HG03103 (cell line): Measurements from ENCODE around the gene HMGN5.

Experiments used
- ATAC-seq: cut with Tn5 transposase; IDR thresholded peaks from one replicate; pipeline ENCODE4 v1.9.1; 2021; ENCODE audit warnings: low read depth; ENCODE audit not compliant: unreplicated experiment

Gene HMGN5

GRCh38 chrX:81201671-81202455 lies at the start of gene HMGN5, which contains the start of gene SH3BGRL:
Gene HMGN5, minus strand, starts transcription at chrX:81201913. Its CDS starts 80,364 bp downstream, at chrX:81121549.
Gene SH3BGRL, plus strand, starts transcription at chrX:81202102. Its CDS starts 99 bp downstream, at chrX:81202201.
- ATAC-seq, result peak; percentile 93

DNA sequence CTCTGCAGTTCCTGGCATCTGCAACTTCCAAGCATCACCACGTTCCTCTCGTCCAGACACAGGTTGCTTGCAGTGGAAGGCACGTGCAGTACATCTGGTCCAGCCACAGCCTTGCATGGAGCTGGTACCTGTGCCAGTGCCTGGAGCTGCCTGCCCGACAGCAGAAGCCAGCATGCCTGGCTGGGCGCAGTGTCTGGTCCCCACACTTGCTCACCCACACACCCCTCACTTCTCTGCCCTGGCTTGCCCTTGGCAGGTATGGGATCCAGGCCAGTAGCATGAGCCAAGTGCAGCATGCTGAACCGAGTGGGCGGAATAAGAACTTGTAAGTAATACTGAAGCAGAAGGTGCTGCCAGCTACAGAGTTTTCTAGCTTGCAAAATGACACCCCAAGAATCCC lies 40.0 kb upstream of the HMGN5 start:
- no peak for ATAC-seq

DNA sequence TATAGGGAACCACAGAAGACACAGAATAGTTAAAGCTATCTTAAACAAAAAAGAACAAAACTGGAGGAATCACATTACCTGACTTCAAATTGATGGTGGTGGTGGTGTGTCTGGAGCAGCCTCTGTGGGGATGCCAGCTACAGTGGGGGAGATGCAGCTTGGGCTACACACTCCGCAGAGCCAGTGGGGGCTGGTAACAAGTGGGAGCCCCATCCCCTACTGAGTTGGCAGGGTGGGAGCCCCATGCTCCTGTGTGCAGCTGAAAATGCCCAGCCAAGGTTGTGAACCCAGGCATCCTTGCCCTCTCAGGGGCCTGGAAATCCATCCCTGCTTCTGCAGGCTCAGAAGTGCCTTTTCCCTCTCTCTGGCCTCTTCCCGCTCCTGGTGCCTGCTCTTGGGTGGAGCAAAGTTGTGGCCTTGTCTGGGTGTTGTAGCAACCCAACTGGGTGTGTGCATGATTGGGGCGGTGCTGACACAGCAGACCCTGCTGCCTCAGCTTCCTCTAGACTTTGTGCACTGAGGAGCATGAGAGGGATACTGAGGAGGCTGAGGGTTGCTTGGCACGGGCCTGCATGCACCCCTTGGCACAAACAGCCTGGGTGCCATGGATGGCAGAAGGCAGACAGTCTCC lies 39.1 kb upstream of the HMGN5 start:
- ATAC-seq, result no peak

GRCh38 chrX:81238166-81238565 lies 36.5 kb upstream of the HMGN5 start:
- ATAC-seq, result no peak

DNA sequence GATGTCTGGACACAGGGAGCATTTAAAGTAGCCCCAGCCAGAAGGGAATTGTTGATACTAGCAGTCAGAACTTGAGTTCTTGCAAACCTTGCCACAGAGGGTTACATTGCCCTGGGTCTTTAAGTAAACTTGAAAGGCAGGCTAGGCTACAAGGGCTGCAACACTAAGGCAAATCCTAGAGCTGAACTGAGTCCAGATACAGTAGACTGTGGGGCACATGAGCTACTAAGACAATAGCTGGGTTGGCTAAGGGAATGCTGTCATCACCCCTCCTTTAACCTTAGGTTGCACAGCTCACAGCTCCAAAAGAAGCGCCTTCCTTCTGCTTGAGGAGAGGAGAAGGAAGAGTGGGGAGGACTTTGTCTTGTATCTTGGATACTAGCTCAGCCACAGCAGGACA lies 35.8 kb upstream of the HMGN5 start:
- ATAC-seq, result no peak

DNA sequence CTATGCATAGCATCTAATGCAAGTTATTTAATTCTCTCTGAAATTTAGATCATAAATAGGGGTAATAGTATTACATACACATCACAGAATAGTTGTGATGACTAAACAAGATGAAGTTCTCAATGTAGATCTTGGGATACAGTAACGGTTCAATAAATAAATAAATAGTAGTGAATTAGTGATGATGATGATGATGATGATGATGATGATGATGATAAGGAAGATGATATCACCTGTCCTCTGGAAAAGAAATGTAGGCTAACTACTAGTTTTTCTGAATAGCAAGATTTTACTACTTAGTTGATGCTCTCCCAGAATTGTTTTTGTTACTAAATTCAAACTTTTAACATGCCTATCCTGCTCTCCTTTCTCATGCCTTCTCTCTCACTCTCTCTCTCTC lies 30.5 kb upstream of the HMGN5 start:
- ATAC-seq, result no peak

GRCh38 chrX:81231476-81231875 lies 29.8 kb upstream of the HMGN5 start:
- no peak for ATAC-seq

DNA sequence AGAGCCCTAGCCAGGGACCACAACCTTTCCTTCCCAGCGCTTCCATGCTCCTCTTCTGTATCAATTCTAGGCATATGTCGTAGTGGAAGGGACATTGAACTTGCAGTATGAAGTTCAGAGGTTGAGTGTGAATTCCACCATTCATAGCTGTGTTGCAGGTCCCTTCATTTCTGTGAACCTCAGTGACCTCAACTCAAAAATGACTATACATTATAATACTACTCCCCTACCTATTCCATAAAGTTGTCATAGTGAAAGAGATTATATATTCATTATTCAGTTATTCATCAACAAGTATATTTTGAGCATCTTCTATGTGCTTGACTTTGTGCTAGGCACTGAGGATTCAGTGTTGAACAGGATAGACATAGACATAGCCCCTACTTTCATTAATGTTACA lies 28.2 kb upstream of the HMGN5 start:
- no peak for ATAC-seq

DNA sequence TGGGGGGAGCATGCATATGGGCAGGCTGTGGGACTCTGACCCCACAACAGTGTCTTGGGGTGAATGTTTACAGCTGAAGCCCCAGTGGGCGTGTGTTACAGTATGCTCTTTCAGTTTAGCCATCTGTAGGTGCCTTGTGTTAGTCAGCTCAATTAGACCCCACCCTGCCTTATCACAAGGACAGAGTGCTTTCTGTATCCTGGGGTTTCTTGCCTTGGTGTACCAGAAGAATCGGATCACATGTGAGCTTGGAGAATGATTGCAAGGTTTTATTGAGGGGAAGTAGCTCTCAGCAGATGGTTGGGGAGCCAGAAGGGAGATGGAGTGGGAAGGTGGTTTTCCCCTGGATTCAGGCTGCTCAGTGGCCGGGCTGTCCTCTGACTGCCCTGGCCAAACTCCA lies 27.5 kb upstream of the HMGN5 start:
- ATAC-seq, result no peak

GRCh38 chrX:81215685-81216084 lies 14.0 kb upstream of the HMGN5 start:
- ATAC-seq, result no peak

DNA sequence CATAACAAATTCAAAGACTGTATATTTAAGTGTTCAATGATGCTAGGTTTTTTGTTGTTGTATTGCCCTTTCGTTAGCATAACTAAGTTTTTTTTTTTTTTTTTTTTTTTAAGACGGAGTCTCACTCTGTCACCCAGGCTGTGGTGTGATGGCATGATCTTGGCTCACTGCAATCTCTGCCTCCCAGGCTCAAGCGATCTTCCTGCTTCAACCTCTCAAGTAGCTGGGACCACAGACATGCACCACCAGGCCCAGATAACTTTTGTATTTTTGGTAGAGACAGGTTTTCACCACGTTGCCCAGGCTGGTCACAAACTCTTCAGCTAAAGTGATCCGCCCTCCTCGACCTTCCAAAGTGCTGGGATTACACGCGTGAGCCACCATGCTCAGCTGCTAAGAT lies 7.2 kb upstream of the HMGN5 start:
- no peak for ATAC-seq

- ATAC-seq, result no peak
These were observed 4.8 kb upstream of the HMGN5 start for GRCh38 chrX:81206476-81206875.

DNA sequence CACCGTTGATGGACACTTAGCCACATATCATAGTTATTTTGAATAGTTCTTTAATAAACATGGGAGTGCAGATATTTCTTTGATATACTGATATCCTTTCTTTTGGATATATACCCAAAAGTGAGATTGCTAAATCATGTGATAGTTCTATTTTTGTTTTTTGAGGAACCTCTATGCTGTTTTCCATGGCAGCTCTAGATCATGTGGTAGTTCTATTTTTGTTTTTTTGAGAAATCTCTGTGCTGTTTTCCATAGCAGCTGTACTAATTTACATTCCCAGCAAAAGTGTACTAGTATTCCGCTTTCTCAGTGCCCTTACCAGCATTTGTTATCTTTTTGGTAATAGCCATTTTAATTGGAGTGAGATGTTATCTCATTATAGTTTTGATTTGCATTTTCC lies 3.8 kb upstream of the HMGN5 start:
- ATAC-seq, result no peak

DNA sequence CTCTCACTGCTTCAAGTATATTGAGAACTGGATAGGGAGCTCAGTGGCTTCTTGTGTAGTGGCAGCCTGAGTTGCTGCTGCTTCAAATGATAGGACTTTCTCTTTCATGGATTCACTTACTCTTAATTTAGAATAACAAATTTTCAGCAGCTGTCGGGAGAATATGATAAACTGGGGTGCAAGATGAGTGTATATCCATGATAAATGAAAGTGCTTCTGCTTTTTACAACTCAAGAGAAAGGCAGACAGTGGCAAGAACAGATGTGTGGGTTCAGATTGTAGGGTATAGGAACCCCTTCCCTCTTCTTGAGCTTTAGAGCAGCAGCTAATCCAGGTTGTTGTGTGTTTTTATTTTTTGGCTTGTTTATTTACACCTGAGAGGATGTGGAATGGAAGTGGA lies 1.2 kb upstream of the HMGN5 start:
- no peak for ATAC-seq

- no peak for ATAC-seq
These were observed 725 bp upstream of the HMGN5 start for GRCh38 chrX:81202456-81202819.

DNA sequence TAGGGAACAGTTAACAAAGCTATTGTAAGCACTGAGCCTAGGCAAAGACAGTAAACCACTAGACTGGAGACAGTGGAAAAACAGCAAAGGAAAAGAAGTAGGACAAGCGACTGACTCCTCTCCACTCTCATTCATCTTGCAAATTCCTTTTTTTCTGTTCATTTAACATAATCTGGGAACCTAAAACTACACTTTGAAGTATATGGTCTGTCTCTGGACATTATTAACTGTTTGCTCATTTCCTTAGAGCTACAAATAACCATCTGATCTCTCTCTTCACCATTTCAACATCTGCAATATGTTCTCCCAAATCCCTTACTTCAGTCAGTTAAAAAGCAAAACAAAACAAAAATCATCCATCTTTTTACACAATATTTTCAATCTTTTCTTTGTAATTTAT lies 642 bp downstream of the HMGN5 start:
- ATAC-seq, result no peak

- peak; percentile 89 for ATAC-seq
These were observed 6.0 kb downstream of the HMGN5 start for GRCh38 chrX:81195712-81196111.

DNA sequence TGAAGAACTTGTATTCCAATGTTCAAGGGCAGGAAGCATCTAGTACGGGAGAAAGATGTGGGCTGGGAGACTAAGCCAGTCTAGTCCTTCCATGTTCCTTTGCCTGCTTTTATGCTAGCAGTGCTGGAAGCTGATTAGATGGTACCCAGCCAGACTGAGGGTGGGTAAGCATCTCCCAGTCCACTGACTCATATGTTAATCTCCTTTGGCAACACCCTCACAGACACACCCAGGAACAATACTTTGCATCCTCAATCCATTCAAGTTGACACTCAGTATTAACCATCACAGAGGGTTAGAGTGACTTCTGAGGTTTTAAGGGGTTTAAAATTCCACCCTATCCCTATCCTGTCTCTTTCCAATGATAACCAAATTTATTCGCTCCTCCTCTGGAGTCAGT lies 6.5 kb downstream of the HMGN5 start:
- no peak for ATAC-seq

DNA sequence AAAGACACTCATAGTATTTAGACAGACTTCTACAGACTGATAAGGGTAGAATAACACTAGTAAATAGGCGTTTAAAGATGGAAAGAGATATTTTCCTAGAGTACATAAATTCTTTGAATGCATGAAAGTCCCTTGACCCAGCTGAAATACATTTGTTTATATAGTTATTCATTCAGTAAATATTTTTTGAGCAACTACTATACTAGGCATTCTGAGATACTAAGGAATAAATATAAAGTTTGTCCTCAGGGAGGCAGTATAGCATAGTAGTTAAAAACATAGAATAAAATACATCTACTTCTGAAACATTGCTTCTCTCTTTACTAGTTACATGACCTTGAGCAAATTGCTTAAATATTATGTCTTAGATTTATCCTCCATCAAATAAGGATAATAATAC lies 27.4 kb downstream of the HMGN5 start:
- ATAC-seq, result no peak

DNA sequence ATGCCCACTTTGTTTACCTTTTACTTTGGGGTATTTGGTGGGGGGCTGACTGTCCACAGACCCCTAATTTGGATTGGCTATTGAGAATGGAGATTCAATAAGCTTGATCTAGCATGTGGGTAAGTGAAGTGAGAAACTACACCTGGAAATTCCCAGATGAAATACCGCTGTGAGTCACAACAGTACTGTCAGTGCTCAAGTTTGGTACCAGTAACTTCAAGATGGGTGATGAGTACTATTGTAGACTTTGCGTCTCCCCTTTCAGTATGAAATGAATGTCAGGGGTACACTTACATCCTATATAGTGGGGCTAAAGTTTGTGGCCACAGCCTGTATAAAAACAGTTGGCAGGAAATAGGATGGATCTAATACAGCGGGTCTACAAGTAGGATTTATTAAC lies 33.3 kb downstream of the HMGN5 start:
- no peak for ATAC-seq

- peak; percentile 92 for ATAC-seq
These were observed 80.0 kb downstream of the HMGN5 start for GRCh38 chrX:81121513-81122363.
